ENCODE measurements around the gene GBF1. TPM values are rescaled to one million over a fixed set of nuclear protein-coding genes. Genes with fewer than 3 reads are reported as not detected.

GBF1 gene
- total and polyA plus RNA-seq, 4 donors = 6.0 to 27.2 (median 15.2) TPM

DNA sequence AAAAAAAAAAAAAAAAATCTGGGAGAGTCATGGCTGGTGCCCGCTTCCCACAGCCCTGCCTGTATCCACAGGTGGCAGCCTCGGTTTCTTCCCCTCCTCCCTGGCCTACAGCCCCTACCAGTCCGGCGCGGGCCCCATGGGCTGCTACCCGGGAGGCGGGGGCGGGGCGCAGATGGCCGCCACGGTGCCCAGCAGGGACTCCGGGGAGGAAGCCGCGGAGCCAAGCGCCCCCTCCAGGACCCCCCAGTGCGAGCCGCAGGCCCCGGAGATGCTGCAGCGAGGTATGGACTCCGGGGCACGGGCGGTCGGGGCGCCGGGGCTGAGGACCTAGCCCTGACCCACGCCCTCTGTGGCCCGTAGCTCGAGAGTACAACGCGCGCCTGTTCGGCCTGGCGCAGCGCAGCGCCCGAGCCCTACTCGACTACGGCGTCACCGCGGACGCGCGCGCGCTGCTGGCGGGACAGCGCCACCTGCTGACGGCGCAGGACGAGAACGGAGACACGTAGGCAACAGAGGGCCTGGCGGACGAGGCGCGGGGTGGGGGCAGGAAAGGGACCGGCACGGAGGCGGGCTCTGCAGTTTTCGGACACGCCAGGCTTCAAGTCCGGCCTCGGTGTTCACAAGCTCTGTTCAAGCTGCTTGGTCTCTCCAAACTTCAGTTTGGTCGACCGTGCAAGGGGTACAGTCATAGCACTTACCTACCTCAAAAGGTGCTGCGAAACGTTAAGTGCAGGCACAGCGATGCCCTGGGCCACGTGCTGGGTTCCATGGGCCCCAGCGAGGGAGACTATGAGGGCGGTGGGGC lies 154.1 kb downstream of the GBF1 start:
- TF ChIP-seq, protein P1, sequence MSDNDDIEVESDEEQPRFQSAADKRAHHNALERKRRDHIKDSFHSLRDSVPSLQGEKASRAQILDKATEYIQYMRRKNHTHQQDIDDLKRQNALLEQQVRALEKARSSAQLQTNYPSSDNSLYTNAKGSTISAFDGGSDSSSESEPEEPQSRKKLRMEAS (IDR thresholded peaks at IDR 0.05) = no peak
- TF ChIP-seq, protein P2, sequence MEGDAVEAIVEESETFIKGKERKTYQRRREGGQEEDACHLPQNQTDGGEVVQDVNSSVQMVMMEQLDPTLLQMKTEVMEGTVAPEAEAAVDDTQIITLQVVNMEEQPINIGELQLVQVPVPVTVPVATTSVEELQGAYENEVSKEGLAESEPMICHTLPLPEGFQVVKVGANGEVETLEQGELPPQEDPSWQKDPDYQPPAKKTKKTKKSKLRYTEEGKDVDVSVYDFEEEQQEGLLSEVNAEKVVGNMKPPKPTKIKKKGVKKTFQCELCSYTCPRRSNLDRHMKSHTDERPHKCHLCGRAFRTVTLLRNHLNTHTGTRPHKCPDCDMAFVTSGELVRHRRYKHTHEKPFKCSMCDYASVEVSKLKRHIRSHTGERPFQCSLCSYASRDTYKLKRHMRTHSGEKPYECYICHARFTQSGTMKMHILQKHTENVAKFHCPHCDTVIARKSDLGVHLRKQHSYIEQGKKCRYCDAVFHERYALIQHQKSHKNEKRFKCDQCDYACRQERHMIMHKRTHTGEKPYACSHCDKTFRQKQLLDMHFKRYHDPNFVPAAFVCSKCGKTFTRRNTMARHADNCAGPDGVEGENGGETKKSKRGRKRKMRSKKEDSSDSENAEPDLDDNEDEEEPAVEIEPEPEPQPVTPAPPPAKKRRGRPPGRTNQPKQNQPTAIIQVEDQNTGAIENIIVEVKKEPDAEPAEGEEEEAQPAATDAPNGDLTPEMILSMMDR (IDR thresholded peaks at IDR 0.05; ENCODE audit: low read depth, low read length, missing input control) = peak; percentile 88
- TF ChIP-seq EGR1 (IDR thresholded peaks at IDR 0.05; ENCODE audit: low read depth in 2 of 2) (no peak), YY1 (IDR thresholded peaks at IDR 0.05) (no peak), HNF4G (IDR thresholded peaks at IDR 0.05) (no peak), HNF4A (conservative IDR thresholded peaks at IDR 0.05) (peak; percentile 54 to 69), GABPA (IDR thresholded peaks at IDR 0.05 in 1 of 2, conservative IDR thresholded peaks at IDR 0.05 in 1 of 2) (no peak), TAF1 (conservative IDR thresholded peaks at IDR 0.05) (no peak), SP1 (IDR thresholded peaks at IDR 0.05) (no peak), RAD21 (IDR thresholded peaks at IDR 0.05) (peak; percentile 74 to 83)
- TF ChIP-seq, protein P3, sequence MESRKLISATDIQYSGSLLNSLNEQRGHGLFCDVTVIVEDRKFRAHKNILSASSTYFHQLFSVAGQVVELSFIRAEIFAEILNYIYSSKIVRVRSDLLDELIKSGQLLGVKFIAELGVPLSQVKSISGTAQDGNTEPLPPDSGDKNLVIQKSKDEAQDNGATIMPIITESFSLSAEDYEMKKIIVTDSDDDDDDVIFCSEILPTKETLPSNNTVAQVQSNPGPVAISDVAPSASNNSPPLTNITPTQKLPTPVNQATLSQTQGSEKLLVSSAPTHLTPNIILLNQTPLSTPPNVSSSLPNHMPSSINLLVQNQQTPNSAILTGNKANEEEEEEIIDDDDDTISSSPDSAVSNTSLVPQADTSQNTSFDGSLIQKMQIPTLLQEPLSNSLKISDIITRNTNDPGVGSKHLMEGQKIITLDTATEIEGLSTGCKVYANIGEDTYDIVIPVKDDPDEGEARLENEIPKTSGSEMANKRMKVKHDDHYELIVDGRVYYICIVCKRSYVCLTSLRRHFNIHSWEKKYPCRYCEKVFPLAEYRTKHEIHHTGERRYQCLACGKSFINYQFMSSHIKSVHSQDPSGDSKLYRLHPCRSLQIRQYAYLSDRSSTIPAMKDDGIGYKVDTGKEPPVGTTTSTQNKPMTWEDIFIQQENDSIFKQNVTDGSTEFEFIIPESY (IDR thresholded peaks at IDR 0.05) = no peak
- 5% methylated on average over 72 of the region's 72 CpGs for WGBS

DNA sequence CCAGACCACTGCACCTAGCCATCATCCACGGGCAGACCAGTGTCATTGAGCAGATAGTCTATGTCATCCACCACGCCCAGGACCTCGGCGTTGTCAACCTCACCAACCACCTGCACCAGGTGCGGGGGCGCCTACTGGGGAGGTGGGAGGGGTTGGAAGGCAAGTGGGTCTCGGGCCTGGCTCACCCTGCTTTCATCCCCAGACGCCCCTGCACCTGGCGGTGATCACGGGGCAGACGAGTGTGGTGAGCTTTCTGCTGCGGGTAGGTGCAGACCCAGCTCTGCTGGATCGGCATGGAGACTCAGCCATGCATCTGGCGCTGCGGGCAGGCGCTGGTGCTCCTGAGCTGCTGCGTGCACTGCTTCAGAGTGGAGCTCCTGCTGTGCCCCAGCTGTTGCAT lies 154.7 kb downstream of the GBF1 start:
- WGBS = 91% methylated on average over 17 of the region's 17 CpGs
- peaks cover 8 to 31% (median 16%) of the 10 kb centered on the region in 4 donors for H3K4me1 ChIP-seq (ENCODE audit: control insufficient read depth in 4 of 4, insufficient read depth in 4 of 4, low read length in 3 of 4)
- no peak overlapping the region for H3K27ac ChIP-seq (ENCODE audit: low read depth in 1 of 2, low read length in 2 of 2)
- no peak overlapping the region for H3K4me3 ChIP-seq (ENCODE audit: low read depth in 1 of 3, low read length in 3 of 3)
- no peaks in the 10 kb centered on the region for H3K9me3 ChIP-seq (ENCODE audit: control insufficient read depth in 4 of 4, low read length in 3 of 4)
- TF ChIP-seq YY1 (IDR thresholded peaks at IDR 0.05) = no peak
- TF ChIP-seq HNF4A (conservative IDR thresholded peaks at IDR 0.05) = no peak
- TF ChIP-seq SP1 (IDR thresholded peaks at IDR 0.05) = no peak
- TF ChIP-seq FOXA2 (IDR thresholded peaks at IDR 0.05) = no peak
- TF ChIP-seq FOXA1 (IDR thresholded peaks at IDR 0.05) = no peak
- TF ChIP-seq, protein P2 (IDR thresholded peaks at IDR 0.05; ENCODE audit: low read depth, low read length, missing input control) = no peak
- no peak for TF ChIP-seq JUND (IDR thresholded peaks at IDR 0.05)
- TF ChIP-seq, protein P3 (IDR thresholded peaks at IDR 0.05) = no peak
- no peak for TF ChIP-seq RXRA (IDR thresholded peaks at IDR 0.05)
- TF ChIP-seq, protein P4, sequence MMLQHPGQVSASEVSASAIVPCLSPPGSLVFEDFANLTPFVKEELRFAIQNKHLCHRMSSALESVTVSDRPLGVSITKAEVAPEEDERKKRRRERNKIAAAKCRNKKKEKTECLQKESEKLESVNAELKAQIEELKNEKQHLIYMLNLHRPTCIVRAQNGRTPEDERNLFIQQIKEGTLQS (IDR thresholded peaks at IDR 0.05) = no peak
- TF ChIP-seq GABPA (IDR thresholded peaks at IDR 0.05 in 1 of 2, conservative IDR thresholded peaks at IDR 0.05 in 1 of 2) = no peak
- TF ChIP-seq, protein P5, sequence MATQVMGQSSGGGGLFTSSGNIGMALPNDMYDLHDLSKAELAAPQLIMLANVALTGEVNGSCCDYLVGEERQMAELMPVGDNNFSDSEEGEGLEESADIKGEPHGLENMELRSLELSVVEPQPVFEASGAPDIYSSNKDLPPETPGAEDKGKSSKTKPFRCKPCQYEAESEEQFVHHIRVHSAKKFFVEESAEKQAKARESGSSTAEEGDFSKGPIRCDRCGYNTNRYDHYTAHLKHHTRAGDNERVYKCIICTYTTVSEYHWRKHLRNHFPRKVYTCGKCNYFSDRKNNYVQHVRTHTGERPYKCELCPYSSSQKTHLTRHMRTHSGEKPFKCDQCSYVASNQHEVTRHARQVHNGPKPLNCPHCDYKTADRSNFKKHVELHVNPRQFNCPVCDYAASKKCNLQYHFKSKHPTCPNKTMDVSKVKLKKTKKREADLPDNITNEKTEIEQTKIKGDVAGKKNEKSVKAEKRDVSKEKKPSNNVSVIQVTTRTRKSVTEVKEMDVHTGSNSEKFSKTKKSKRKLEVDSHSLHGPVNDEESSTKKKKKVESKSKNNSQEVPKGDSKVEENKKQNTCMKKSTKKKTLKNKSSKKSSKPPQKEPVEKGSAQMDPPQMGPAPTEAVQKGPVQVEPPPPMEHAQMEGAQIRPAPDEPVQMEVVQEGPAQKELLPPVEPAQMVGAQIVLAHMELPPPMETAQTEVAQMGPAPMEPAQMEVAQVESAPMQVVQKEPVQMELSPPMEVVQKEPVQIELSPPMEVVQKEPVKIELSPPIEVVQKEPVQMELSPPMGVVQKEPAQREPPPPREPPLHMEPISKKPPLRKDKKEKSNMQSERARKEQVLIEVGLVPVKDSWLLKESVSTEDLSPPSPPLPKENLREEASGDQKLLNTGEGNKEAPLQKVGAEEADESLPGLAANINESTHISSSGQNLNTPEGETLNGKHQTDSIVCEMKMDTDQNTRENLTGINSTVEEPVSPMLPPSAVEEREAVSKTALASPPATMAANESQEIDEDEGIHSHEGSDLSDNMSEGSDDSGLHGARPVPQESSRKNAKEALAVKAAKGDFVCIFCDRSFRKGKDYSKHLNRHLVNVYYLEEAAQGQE (IDR thresholded peaks at IDR 0.05) = no peak
- H3K9ac ChIP-seq (ENCODE audit: low read depth in 1 of 2, low read length in 2 of 2) = no peak overlapping the region
- no peak for DNase-seq (ENCODE audit: low spot score)
- H3K27me3 ChIP-seq (ENCODE audit: control insufficient read depth in 4 of 4, insufficient read depth in 4 of 4, low read length in 3 of 4) = no peaks in the 10 kb centered on the region
- peaks cover 0 to 27% (median 3%) of the 10 kb centered on the region in 4 donors for H3K36me3 ChIP-seq (ENCODE audit: control insufficient read depth in 4 of 4, insufficient read depth in 3 of 4, low read depth in 1 of 4, low read length in 3 of 4)

More for the DNA sequence above, 154.1 kb downstream of the GBF1 start:
- no peaks in the 10 kb centered on the region for H3K27me3 ChIP-seq (ENCODE audit: control insufficient read depth in 4 of 4, insufficient read depth in 4 of 4, low read length in 3 of 4)
- peak overlapping the region; percentile 60 to 71 for H3K27ac ChIP-seq (ENCODE audit: low read depth in 1 of 2, low read length in 2 of 2)
- peaks cover 8 to 34% (median 16%) of the 10 kb centered on the region in 4 donors for H3K4me1 ChIP-seq (ENCODE audit: control insufficient read depth in 4 of 4, insufficient read depth in 4 of 4, low read length in 3 of 4)
- no peaks in the 10 kb centered on the region for H3K9me3 ChIP-seq (ENCODE audit: control insufficient read depth in 4 of 4, low read length in 3 of 4)
- DNase-seq (ENCODE audit: low spot score) = peak; percentile 90
- peak overlapping the region in 2 of 3 donors; percentile 6 to 61 for H3K4me3 ChIP-seq (ENCODE audit: low read depth in 1 of 3, low read length in 3 of 3)
- no peak overlapping the region for H3K9ac ChIP-seq (ENCODE audit: low read depth in 1 of 2, low read length in 2 of 2)
- peaks cover 0 to 27% (median 3%) of the 10 kb centered on the region in 4 donors for H3K36me3 ChIP-seq (ENCODE audit: control insufficient read depth in 4 of 4, insufficient read depth in 3 of 4, low read depth in 1 of 4, low read length in 3 of 4)
